ENCODE measurements around the gene DTNBP1. TPM values are rescaled to one million over a fixed set of nuclear protein-coding genes. Genes with fewer than 3 reads are reported as not detected.
"Not testable (repeated sequence)": the region's sequence is repeated elsewhere in the genome, so short reads cannot be mapped to it uniquely, and the experiment has no call there.

DTNBP1 gene
- total RNA-seq, 6 donors from 2014 or later: 16.2 to 33.5 (median 21.3) TPM

DNA sequence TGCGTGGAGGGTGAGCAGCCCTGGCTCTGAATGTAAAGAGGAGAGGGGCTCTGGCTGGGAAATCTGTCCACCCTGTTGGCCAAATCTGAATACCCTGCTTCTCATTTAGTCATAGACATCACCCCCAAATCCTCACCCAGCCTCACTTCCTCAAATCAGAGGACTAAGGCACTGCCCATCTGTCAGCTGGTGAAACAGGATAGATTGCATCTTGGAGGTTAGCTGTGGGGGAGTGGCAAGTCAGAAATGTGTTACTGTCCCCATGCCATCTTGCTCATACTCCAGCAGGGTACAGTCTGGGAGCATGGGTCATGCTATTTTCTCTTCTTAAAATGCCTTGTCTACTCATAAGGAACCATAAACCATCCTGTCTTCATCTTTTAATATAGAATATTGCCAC is 9.5 kb upstream of the DTNBP1 start:
- TF ChIP-seq POLR2AphosphoS5 (IDR thresholded peaks at IDR 0.05) (no peak), EP300 (IDR thresholded peaks at IDR 0.05) (no peak), POLR2A (IDR thresholded peaks at IDR 0.05) (no peak)
- TF ChIP-seq, protein P1, sequence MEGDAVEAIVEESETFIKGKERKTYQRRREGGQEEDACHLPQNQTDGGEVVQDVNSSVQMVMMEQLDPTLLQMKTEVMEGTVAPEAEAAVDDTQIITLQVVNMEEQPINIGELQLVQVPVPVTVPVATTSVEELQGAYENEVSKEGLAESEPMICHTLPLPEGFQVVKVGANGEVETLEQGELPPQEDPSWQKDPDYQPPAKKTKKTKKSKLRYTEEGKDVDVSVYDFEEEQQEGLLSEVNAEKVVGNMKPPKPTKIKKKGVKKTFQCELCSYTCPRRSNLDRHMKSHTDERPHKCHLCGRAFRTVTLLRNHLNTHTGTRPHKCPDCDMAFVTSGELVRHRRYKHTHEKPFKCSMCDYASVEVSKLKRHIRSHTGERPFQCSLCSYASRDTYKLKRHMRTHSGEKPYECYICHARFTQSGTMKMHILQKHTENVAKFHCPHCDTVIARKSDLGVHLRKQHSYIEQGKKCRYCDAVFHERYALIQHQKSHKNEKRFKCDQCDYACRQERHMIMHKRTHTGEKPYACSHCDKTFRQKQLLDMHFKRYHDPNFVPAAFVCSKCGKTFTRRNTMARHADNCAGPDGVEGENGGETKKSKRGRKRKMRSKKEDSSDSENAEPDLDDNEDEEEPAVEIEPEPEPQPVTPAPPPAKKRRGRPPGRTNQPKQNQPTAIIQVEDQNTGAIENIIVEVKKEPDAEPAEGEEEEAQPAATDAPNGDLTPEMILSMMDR (IDR thresholded peaks at IDR 0.05): no peak
- 100% methylated on average over 1 of the region's 1 CpG; no CpG with 5 or more reads in 1 of the 2 donors for WGBS, 2 donors
- ATAC-seq (ENCODE audit: low FRiP score in 2 of 2) (peak in 1 of 2 donors; percentile 50), DNase-seq (peak in 1 of 2 donors; percentile 31)
- H3K4me1 ChIP-seq: peaks cover 0 to 4% (median 0%) of the 10 kb centered on the region in 4 donors
- H3K4me3 ChIP-seq: no peak overlapping the region
- H3K27ac ChIP-seq: no peak overlapping the region
- no peaks in the 10 kb centered on the region for H3K36me3 ChIP-seq
- H3K27me3 ChIP-seq: no peaks in the 10 kb centered on the region
- no peaks in the 10 kb centered on the region for H3K9me3 ChIP-seq

DNA sequence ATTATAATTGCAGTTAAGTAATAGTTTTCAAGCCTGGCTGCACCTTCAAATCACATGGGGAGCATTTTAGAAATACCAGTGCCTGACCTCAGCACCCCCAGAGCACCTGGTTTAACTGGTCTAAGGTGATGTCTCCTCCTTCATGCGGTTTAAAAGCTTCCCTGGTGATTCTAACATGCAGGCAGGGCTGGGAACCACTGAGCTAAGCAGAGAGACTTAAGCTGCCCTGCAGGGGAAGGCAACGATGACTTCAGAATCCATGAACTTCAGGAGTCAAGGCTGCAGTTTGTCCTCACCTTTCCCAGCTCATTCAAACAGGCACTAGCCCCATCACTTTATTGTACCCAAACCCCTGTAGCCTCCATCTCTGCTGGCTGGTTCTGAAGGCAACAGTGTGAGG is 6.1 kb upstream of the DTNBP1 start:
- WGBS, 2 donors: 85 to 86% methylated on average over 2 of the region's 2 CpGs
- TF ChIP-seq POLR2A (IDR thresholded peaks at IDR 0.05) (no peak), POLR2AphosphoS5 (IDR thresholded peaks at IDR 0.05) (no peak), EP300 (IDR thresholded peaks at IDR 0.05) (no peak)
- TF ChIP-seq, protein P1 (IDR thresholded peaks at IDR 0.05): no peak
- no peak for DNase-seq
- no peaks in the 10 kb centered on the region for H3K36me3 ChIP-seq
- H3K9me3 ChIP-seq: no peaks in the 10 kb centered on the region
- ATAC-seq (ENCODE audit: low FRiP score in 2 of 2): no peak
- no peak overlapping the region for H3K27ac ChIP-seq
- H3K4me3 ChIP-seq: no peak overlapping the region
- H3K4me1 ChIP-seq: peaks cover 0 to 4% (median 0%) of the 10 kb centered on the region in 4 donors
- no peaks in the 10 kb centered on the region for H3K27me3 ChIP-seq

DNA sequence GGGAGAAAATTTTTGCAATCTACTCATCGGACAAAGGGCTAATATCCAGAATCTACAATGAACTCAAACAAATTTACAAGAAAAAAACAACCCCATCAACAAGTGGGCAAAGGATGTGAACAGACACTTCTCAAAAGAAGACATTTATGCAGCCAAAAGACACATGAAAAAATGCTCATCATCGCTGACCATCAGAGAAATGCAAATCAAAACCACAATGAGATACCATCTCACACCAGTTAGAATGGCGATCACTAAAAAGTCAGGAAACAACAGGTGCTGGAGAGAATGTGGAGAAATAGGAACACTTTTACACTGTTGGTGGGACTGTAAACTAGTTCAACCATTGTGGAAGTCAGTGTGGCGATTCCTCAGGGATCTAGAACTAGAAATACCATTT is 4.1 kb upstream of the DTNBP1 start:
- not testable (repeated sequence) for H3K36me3 ChIP-seq; H3K9me3 ChIP-seq; H3K4me1 ChIP-seq; ATAC-seq (ENCODE audit: low FRiP score in 2 of 2); H3K4me3 ChIP-seq; H3K27ac ChIP-seq; DNase-seq; H3K27me3 ChIP-seq
- 98% methylated on average over 3 to 4 of the region's 4 CpGs for WGBS, 2 donors

DNA sequence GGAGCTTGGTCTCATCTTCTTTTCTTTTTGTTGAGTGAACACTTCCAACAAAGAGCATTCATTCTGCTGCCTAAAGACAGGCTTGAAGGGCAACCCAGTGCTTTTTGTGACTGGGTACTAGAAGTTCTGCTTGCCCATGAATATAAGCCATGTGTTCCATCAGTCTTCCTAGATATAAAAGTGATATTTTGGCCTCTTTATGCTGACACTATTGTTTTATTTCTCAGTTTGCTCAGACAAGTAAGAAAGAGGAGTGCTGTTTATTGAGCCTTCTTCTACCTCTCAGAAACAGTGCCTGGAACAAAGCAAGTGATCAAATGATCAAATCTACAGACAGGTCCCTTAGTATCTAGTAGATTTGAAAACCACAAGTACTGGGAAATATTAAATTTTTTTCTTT is 2.4 kb upstream of the DTNBP1 start:
- no peak for DNase-seq

DNA sequence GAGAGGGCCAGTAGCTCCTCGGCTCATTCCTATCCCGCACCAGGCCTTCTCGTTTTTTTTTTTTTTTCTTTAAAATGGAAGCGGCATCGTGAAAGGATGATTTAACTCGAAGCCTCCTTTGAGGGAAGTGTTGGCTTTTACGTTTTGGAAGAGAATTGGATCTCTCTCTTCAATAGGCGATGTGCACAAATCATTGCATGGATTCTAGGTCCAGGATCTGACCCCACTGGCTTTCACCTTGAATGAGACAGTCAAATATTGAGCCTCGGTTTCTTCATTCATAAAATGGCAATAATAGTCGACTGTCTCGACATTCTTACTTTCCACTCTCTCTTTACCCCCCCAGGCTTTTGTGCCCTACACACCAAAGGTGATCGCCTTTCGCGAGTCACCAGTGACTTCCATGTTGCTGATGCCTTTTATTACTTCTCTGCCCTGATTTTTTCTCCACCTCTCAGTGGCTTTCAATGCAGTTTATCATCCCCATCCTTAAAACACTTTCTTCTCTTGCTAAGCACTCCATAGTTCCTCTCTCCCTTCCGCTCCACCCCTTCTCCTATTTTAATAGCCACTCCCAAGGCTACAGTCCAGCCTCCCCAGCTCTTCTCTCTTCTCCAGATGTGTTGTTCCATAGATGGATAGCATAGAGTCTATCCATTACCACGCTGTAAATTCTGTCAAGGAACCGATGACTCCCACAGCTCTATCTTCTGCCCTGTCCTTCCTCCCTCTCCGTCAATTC is 473 bp upstream of the DTNBP1 start:
- H3K4me1 ChIP-seq: peaks cover 8 to 15% (median 13%) of the 10 kb centered on the region in 4 donors
- no peaks in the 10 kb centered on the region for H3K9me3 ChIP-seq
- ATAC-seq (ENCODE audit: low FRiP score in 2 of 2) (peak in 1 of 2 donors; percentile 22), DNase-seq (no peak)
- no peaks in the 10 kb centered on the region for H3K36me3 ChIP-seq
- no peaks in the 10 kb centered on the region for H3K27me3 ChIP-seq
- H3K4me3 ChIP-seq: peak overlapping the region in 3 of 4 donors; percentile 86 to 99 (median 87)
- peak overlapping the region in 2 of 4 donors; percentile 88 to 89 for H3K27ac ChIP-seq
- TF ChIP-seq POLR2AphosphoS5 (IDR thresholded peaks at IDR 0.05) (no peak), POLR2A (IDR thresholded peaks at IDR 0.05) (no peak), EP300 (IDR thresholded peaks at IDR 0.05) (no peak)
- TF ChIP-seq, protein P1 (IDR thresholded peaks at IDR 0.05): no peak
- 47 to 48% methylated on average over 18 of the region's 18 CpGs for WGBS, 2 donors

More for the DNA sequence above, 2.4 kb upstream of the DTNBP1 start:
- Histone ChIP-seq H3K36me3 (no peaks in the 10 kb centered on the region), H3K4me1 (peaks cover 8 to 15% (median 13%) of the 10 kb centered on the region in 4 donors), H3K27me3 (no peaks in the 10 kb centered on the region), H3K9me3 (no peaks in the 10 kb centered on the region), H3K4me3 (no peak overlapping the region), H3K27ac (no peak overlapping the region)
- ATAC-seq (ENCODE audit: low FRiP score in 2 of 2): no peak
- TF ChIP-seq POLR2AphosphoS5 (IDR thresholded peaks at IDR 0.05) (no peak), EP300 (IDR thresholded peaks at IDR 0.05) (no peak), POLR2A (IDR thresholded peaks at IDR 0.05) (no peak)
- TF ChIP-seq, protein P1 (IDR thresholded peaks at IDR 0.05): no peak
